GM10248 (cell line): ENCODE results near the gene DGLUCY.
A peak's percentile ranks its signal among the peaks of the same experiment; 100 is the strongest.

Experiments used
- CTCF ChIA-PET: fragments of 300-600 bp; sonication (Branson Sonifier 250); formaldehyde crosslinking; extraction: SDS; loops from one replicate; lab custom pipeline; 2021; ENCODE audit warnings: antibody characterized with exemption; lab: Yijun Ruan, JAX
- POLR2A ChIA-PET: fragments of 350-650 bp; sonication (Branson Sonifier 250); formaldehyde crosslinking; extraction: SDS; loops from one replicate; lab custom pipeline; 2020; ENCODE audit warnings: antibody characterized with exemption; lab: Yijun Ruan, JAX
- DNase-seq: peaks from one replicate; pipeline ENCODE4 v3.0.0; 2012; ENCODE audit errors: extremely low spot score
- CTCF ChIP-seq: IDR thresholded peaks from 2 replicates; pipeline ENCODE4 v1.5.1; 2012; ENCODE audit warnings: mild to moderate bottlenecking, low read depth; ENCODE audit errors: extremely low read depth, missing control alignments, control extremely low read depth

Gene DGLUCY

GRCh38 chr14:91139776-91140175 lies 25.9 kb downstream of the DGLUCY start:
- ChIA-PET CTCF (interaction anchor here (1.0 to 2.2 kb wide), 8 partner anchors 18 to 237 kb away, joined by 3 to 8 read pairs (median 4); partner anchors contain the start of gene RPS6KA5), POLR2A (no interaction called here)
- no peak for TF ChIP-seq CTCF
- DNase-seq: no peak

- peak; percentile 38 for TF ChIP-seq CTCF
- DNase-seq: no peak
- ChIA-PET CTCF (interaction anchor here (1.5 to 1.6 kb wide), 2 partner anchors 19 to 238 kb away, joined by 3 to 5 read pairs; no protein-coding TSS in a partner anchor), POLR2A (no interaction called here)
Measured at GRCh38 chr14:91140672-91141071, 26.8 kb downstream of the DGLUCY start.

- CTCF ChIA-PET: interaction anchor here (1.0 to 1.5 kb wide), 5 partner anchors 31 to 285 kb away, joined by 3 to 6 read pairs (median 5); no protein-coding TSS in a partner anchor
- TF ChIP-seq CTCF: no peak
- DNase-seq: peak; percentile 79
- POLR2A ChIA-PET: no interaction called here
Measured at GRCh38 chr14:91142214-91142668, 28.4 kb downstream of the DGLUCY start.

GRCh38 chr14:91143862-91144261 lies 30.0 kb downstream of the DGLUCY start:
- ChIA-PET CTCF (interaction anchor here (1.4 to 3.0 kb wide), 2 partner anchors 10 to 82 kb away, joined by 3 to 9 read pairs; no protein-coding TSS in a partner anchor), POLR2A (no interaction called here)
- no peak for DNase-seq

GRCh38 chr14:91144425-91145145 lies 30.7 kb downstream of the DGLUCY start:
- no peak for DNase-seq
- no peak for TF ChIP-seq CTCF
- ChIA-PET POLR2A (no interaction called here), CTCF (interaction anchor here (1.4 to 3.0 kb wide), 2 partner anchors 9 to 83 kb away, joined by 3 to 9 read pairs; no protein-coding TSS in a partner anchor)

More at GRCh38 chr14:91143862-91144261, 30.0 kb downstream of the DGLUCY start:
- TF ChIP-seq CTCF: no peak

- CTCF ChIA-PET: interaction anchor here (0.9 to 3.0 kb wide), 4 partner anchors 8 to 147 kb away, joined by 3 to 10 read pairs (median 7); no protein-coding TSS in a partner anchor
- POLR2A ChIA-PET: no interaction called here
- DNase-seq: no peak
- TF ChIP-seq CTCF: no peak
Measured at GRCh38 chr14:91145391-91146160, 31.7 kb downstream of the DGLUCY start.
